Esophagus (tissue), 2 donors: ENCODE measurements around the gene TCF7L2. TPM values are rescaled to one million over a fixed set of nuclear protein-coding genes. Genes with fewer than 3 reads are reported as not detected.

Source experiments
- H3K27ac ChIP-seq, 2 donors: one replicate each; pipeline ENCODE4 v1.5.1; 2013; ENCODE audit warnings: low read depth in 2 of 2, mild to moderate bottlenecking in 2 of 2, inconsistent platforms in 1 of 2, low read length in 1 of 2, moderate library complexity in 1 of 2
- H3K27me3 ChIP-seq, 2 donors: one replicate each; pipeline ENCODE4 v1.6.1; 2013; ENCODE audit warnings: low read length in 2 of 2, control low read depth in 1 of 2, mild to moderate bottlenecking in 1 of 2; ENCODE audit not compliant: insufficient read depth in 2 of 2, control insufficient read depth in 1 of 2
- H3K36me3 ChIP-seq, 2 donors: one replicate each; pipeline ENCODE4 v1.6.1; 2013; ENCODE audit warnings: low read length in 1 of 2; ENCODE audit not compliant: control insufficient read depth in 2 of 2, insufficient read depth in 2 of 2
- H3K4me1 ChIP-seq, 2 donors: one replicate each; pipeline ENCODE4 v1.6.1; 2013; ENCODE audit warnings: low read length in 1 of 2; ENCODE audit not compliant: control insufficient read depth in 2 of 2, insufficient read depth in 2 of 2
- H3K4me3 ChIP-seq, 2 donors: one replicate each; pipeline ENCODE4 v1.5.1; 2013; ENCODE audit warnings: low read length in 2 of 2, mild to moderate bottlenecking in 2 of 2, low read depth in 1 of 2, moderate library complexity in 1 of 2
- H3K9me3 ChIP-seq, 2 donors: one replicate each; pipeline ENCODE4 v1.6.1; 2013; ENCODE audit warnings: mild to moderate bottlenecking in 2 of 2, low read depth in 1 of 2, low read length in 1 of 2, moderate library complexity in 1 of 2; ENCODE audit not compliant: control insufficient read depth in 2 of 2, insufficient read depth in 1 of 2
- WGBS, 2 donors: extraction: QIAGEN DNeasy Blood & Tissue Kit; methylation state at CpG; one replicate each; pipeline ENCODE4 v1.1.7; 2013; 5-methylcytosine and 5-hydroxymethylcytosine counted together
- polyA plus RNA-seq, 2 donors: library from polyadenylated mRNA; stranded (reverse); fragments of 200-250 nt; gene quantifications; one replicate each; pipeline ENCODE4 v1.2.3, GENCODE V29; 2013
- donor health status: healthy with polysubstance abuse.
- donor health status: Bipolar disorder and iron deficiency.

The TCF7L2 gene
- 1 to 10 TPM; 5.4 to 7.9 TPM for polyA plus RNA-seq

DNA sequence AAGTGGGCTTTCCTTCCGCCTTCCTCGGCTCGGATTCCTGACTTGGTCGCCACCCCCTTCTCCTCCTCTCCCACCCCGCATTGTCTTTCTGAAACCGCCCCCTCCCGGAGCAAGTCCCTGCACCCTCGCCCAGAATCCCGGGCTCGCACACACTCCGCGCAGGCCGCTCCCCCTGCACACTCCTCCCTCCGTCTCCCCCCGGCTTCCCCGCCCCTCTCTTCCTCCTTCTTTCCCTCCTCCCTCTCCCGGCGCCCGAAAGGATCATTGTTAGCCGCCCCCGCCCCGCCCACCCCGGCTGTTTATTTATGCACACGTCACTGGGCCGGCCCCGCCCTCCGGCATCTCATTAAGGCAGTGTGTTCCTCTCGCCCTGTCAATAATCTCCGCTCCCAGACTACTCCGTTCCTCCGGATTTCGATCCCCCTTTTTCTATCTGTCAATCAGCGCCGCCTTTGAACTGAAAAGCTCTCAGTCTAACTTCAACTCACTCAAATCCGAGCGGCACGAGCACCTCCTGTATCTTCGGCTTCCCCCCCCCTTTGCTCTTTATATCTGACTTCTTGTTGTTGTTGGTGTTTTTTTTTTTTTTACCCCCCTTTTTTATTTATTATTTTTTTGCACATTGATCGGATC is at the start of gene TCF7L2:
TCF7L2 (plus strand) TSS at position 373 of the 633 bp plus-strand sequence. CDS start 510 bp downstream, outside the sequence.
- no peaks in the 10 kb centered on the region for H3K9me3 ChIP-seq
- H3K27me3 ChIP-seq: no peaks in the 10 kb centered on the region
- H3K36me3 ChIP-seq: no peaks in the 10 kb centered on the region
- no peaks in the 10 kb centered on the region for H3K4me1 ChIP-seq
- WGBS, 2 donors: 1% methylated on average over 38 to 39 of the region's 39 CpGs
- peak within 1 kb of the TSS; percentile 93 to 95 for H3K27ac ChIP-seq
- H3K4me3 ChIP-seq: peak within 1 kb of the TSS; percentile 67 to 91

DNA sequence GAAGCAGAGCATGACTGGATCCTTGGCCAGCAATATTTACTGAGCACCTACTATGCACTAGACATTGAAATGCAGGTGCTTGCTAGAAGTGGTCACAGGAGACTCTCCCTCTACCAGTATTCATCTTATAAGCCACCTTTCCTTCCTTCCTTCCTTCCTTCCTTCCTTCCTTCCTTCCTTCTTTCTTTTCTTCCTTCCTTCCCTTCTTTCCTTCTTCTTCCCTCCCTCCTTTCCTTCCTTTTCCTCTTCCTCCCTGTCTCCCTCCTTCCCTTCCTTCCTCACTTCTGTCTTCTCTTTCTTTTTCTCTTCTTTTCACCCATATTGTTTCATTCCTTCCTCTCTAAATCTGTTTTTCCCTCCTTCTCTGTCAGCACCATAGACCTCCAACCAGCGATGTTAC is 47.3 kb upstream of the TCF7L2 start:
- peaks cover 0 to 4% of the 10 kb centered on the region in 2 donors for H3K4me1 ChIP-seq
- no peaks in the 10 kb centered on the region for H3K27me3 ChIP-seq
- H3K9me3 ChIP-seq: no peaks in the 10 kb centered on the region
- no peak overlapping the region for H3K27ac ChIP-seq
- no peak overlapping the region for H3K4me3 ChIP-seq
- H3K36me3 ChIP-seq: no peaks in the 10 kb centered on the region
- 92 to 96% methylated on average over 1 of the region's 1 CpG for WGBS, 2 donors

DNA sequence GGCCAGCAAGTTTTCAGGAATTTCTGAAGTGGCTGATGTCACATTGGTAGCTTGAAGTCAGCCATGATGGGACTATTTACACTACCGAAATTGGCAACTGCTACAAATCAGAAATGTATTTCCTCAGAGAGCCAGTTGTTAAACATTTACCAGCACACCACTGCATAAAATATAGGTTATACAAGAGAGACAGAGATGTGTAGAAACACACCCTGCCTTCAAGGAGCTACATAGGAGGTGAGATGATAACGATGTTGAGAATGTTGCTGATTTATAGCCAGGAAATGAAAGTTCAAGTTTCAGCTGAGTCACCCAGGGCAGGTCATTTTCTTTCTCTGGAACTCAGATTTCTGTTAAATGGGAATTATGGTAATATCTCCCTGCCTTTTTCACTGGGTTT is 46.0 kb upstream of the TCF7L2 start:
- no peaks in the 10 kb centered on the region for H3K4me1 ChIP-seq
- H3K36me3 ChIP-seq: no peaks in the 10 kb centered on the region
- no peak overlapping the region for H3K4me3 ChIP-seq
- no peaks in the 10 kb centered on the region for H3K9me3 ChIP-seq
- H3K27ac ChIP-seq: no peak overlapping the region
- no peaks in the 10 kb centered on the region for H3K27me3 ChIP-seq
- WGBS, 2 donors: 65 to 68% methylated on average over 2 of the region's 2 CpGs

DNA sequence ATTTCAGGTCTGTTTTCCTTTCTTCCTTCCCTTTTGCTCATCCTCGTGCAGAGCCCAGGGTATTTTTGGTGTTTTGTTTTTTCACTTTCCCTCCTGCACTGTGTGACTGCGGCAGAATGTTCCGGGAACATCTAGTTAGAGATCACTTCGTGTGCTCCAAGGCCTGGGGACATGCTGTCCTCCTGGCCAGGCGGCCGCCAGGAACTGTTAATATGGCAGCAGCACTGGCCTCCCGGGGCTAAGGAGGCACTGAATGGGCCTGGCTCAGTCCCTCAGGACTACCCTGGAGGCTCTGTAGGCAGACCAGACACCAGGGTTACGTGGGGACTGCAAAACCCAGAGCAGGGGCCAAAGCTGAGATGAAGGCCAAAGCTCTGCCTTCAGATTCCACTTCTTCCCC is 43.1 kb upstream of the TCF7L2 start:
- Histone ChIP-seq H3K27ac (no peak overlapping the region), H3K27me3 (no peaks in the 10 kb centered on the region), H3K36me3 (no peaks in the 10 kb centered on the region), H3K4me1 (no peaks in the 10 kb centered on the region), H3K9me3 (no peaks in the 10 kb centered on the region), H3K4me3 (no peak overlapping the region)
- WGBS, 2 donors: 89 to 90% methylated on average over 8 of the region's 8 CpGs

DNA sequence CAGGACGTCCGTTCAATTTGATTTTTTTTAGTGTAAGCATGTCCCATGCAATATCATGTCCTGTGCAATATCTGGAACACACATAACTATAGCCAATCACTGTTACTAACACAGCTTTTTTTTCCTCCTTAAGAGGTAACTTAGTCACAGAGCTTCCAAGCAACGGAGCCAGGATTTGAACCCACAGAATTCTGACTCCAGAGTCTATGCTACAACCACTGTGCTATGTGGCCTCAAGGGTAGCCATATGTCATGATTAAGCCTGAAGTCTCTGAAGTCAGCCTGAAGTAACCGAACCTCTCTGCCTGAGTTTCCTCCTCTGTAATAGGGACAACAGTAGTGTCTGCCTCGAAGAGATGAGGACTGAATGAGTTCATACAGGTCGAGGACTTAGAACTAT is 42.2 kb upstream of the TCF7L2 start:
- H3K9me3 ChIP-seq: no peaks in the 10 kb centered on the region
- no peak overlapping the region for H3K27ac ChIP-seq
- H3K36me3 ChIP-seq: no peaks in the 10 kb centered on the region
- H3K4me1 ChIP-seq: no peaks in the 10 kb centered on the region
- 74 to 86% methylated on average over 6 of the region's 6 CpGs for WGBS, 2 donors
- H3K4me3 ChIP-seq: no peak overlapping the region
- no peaks in the 10 kb centered on the region for H3K27me3 ChIP-seq

DNA sequence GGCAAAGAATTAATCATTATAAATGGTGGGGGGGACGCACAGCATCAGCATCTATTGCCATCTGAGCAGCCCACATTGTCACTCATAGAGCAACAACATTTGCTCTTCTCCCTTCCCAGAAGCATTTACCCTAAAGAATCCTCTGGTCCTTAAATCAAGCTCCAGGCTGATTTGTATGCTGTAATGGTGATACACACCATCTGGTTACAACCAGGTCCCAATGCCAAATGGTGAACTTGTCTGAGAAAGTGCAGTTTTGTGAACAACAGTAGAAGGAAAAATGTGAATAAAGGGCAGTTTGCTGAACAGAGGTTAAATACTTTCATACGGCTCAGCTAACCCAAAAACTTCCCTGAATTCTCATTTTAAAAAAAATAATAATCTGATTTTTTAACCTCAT is 38.8 kb upstream of the TCF7L2 start:
- 69 to 76% methylated on average over 2 of the region's 2 CpGs for WGBS, 2 donors
- Histone ChIP-seq H3K36me3 (no peaks in the 10 kb centered on the region), H3K4me1 (no peaks in the 10 kb centered on the region), H3K27me3 (no peaks in the 10 kb centered on the region), H3K9me3 (no peaks in the 10 kb centered on the region), H3K4me3 (no peak overlapping the region), H3K27ac (no peak overlapping the region)

DNA sequence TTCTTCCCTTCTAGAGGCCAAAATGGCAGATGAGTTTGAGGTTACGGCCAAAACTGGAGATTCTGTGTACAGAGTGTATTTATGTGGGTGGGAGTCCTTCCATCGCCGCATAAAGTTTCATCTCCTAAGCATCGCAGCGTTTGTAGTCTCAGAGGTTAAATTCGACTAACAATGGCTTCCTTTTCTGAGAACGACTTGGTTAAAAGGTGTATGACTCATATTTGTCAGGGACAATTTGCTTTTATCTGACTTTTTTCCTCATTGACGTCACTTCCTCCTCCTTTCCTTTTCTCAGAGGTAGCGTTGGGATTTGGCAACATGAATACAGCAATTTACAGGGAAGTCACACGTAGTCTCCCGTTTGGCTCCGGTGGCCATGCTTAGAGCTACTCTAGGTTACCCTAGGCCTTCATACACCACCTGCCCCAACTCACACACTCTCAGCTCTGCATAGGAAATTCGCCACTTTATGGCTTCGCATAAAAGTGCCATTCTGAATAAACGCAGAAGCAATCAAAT is 37.6 kb upstream of the TCF7L2 start:
- Histone ChIP-seq H3K4me3 (no peak overlapping the region), H3K36me3 (no peaks in the 10 kb centered on the region), H3K27me3 (no peaks in the 10 kb centered on the region), H3K9me3 (no peaks in the 10 kb centered on the region), H3K27ac (no peak overlapping the region), H3K4me1 (no peaks in the 10 kb centered on the region)
- WGBS, 2 donors: 72 to 73% methylated on average over 15 of the region's 15 CpGs

DNA sequence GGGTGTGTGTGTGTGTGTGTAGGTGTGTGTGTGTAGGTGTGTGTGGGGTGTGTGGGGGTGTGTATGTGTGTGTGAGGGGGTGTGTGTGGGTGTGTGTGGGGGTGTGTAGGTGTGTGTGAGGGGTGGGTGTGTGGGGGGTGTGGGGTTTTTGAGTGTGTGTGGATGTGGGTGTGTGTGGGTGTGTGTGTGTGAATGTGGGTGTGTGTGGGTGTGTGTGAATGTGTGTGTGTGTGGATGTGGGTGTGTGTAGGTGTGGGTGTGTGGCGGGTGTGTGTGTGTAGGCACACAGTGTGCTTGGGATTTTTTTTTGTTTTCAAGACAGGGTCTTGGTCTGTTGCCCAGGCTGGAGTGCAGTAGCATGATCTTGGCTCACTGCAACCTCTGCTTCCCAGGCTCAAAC is 36.8 kb upstream of the TCF7L2 start:
- Histone ChIP-seq H3K36me3 (no peaks in the 10 kb centered on the region), H3K4me1 (no peaks in the 10 kb centered on the region), H3K4me3 (no peak overlapping the region), H3K9me3 (no peaks in the 10 kb centered on the region), H3K27ac (no peak overlapping the region), H3K27me3 (no peaks in the 10 kb centered on the region)
- 67 to 88% methylated on average over 1 of the region's 1 CpG for WGBS, 2 donors

DNA sequence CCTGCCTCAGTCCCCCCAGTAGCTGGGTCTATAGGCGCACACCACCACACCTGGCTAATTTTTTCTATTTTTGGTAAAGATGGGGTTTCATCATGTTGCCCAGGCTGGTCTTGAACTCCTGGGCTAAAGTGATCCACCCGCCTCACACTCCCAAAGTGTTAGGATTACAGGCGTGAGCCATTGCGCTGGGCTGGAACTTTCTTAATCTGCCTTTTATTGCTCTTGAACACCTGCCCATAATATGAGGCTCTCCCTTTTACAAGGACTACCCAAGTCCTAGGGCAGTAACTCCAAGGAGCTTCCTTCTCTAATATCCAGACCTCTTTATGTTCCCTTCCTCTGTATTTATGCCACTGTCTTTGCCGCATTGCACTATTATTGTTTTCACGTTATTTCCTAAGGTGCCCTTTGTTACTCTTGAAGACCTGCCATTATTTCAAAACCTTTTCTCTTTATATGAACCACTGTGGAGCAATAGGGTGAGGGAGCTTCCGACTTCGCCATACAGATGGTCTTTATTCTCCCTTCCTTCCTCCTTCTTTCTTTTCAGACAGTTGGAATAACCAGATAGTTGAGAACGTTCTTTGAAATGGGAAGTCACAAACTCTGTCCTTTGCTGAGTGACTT is 36.3 kb upstream of the TCF7L2 start:
- no peaks in the 10 kb centered on the region for H3K9me3 ChIP-seq
- no peaks in the 10 kb centered on the region for H3K4me1 ChIP-seq
- no peaks in the 10 kb centered on the region for H3K27me3 ChIP-seq
- no peaks in the 10 kb centered on the region for H3K36me3 ChIP-seq
- no peak overlapping the region for H3K27ac ChIP-seq
- 77 to 78% methylated on average over 9 of the region's 9 CpGs for WGBS, 2 donors
- no peak overlapping the region for H3K4me3 ChIP-seq
